Tibial artery (tissue), 4 donors: ENCODE measurements around the gene DCDC2.
"Not testable (repeated sequence)": the region's sequence is repeated elsewhere in the genome, so short reads cannot be mapped to it uniquely, and the experiment has no call there.

Experiments used
- DNase-seq, 2 donors: peaks; one replicate each; pipeline ENCODE4 v3.0.0-alpha.2; 2019
- H3K27ac ChIP-seq, 2 donors: fragments of 200-600 bp; sonication (generic) in 1 of 2; 1 replicate in 1 of 2; 2 replicates in 1 of 2; pipeline ENCODE4 v1.5.1; 2018 to 2019; ENCODE audit warnings: mild to moderate bottlenecking in 1 of 2
- H3K27me3 ChIP-seq, 2 donors: fragments of 200-600 bp; sonication (generic) in 1 of 2; one replicate each; pipeline versions ENCODE4 v1.5.1 to v1.6.0; 2016 to 2019
- H3K36me3 ChIP-seq, 3 donors: fragments of 200-600 bp; sonication (generic) in 2 of 3; one replicate each; pipeline ENCODE4 v1.5.1; 2016 to 2019; ENCODE audit warnings: mild to moderate bottlenecking in 2 of 3
- H3K4me1 ChIP-seq, 4 donors: fragments of 200-600 bp; sonication (generic) in 2 of 4; 1 replicate in 3 of 4; 2 replicates in 1 of 4; pipeline ENCODE4 v1.5.1; 2016 to 2019
- H3K4me3 ChIP-seq, 2 donors: fragments of 200-600 bp; sonication (generic) in 1 of 2; 1 replicate in 1 of 2; 2 replicates in 1 of 2; pipeline ENCODE4 v1.5.1; 2018 to 2019; ENCODE audit warnings: mild to moderate bottlenecking in 2 of 2
- H3K9me3 ChIP-seq, 3 donors: fragments of 200-600 bp; sonication (generic) in 1 of 3; one replicate each; pipeline ENCODE4 v1.5.1; 2016 to 2019
- intact Hi-C: fragments of 100-400 bp; cut with DNase I; formaldehyde crosslinking; loops from one replicate; pipeline ENCODE4 v1.15.0; 2023; ENCODE audit warnings: low total_unique reads
- TF ChIP-seq, protein P1 (sequence below), 2 experiments: fragments of 200-600 bp in 1 of 2; fragments of 450-650 bp in 1 of 2; IDR thresholded peaks; one replicate each; pipeline ENCODE4 v1.5.1; 2017 to 2019; ENCODE audit warnings: antibody characterized with exemption in 2 of 2, mild to moderate bottlenecking in 1 of 2, moderate library complexity in 1 of 2

Gene DCDC2

DNA sequence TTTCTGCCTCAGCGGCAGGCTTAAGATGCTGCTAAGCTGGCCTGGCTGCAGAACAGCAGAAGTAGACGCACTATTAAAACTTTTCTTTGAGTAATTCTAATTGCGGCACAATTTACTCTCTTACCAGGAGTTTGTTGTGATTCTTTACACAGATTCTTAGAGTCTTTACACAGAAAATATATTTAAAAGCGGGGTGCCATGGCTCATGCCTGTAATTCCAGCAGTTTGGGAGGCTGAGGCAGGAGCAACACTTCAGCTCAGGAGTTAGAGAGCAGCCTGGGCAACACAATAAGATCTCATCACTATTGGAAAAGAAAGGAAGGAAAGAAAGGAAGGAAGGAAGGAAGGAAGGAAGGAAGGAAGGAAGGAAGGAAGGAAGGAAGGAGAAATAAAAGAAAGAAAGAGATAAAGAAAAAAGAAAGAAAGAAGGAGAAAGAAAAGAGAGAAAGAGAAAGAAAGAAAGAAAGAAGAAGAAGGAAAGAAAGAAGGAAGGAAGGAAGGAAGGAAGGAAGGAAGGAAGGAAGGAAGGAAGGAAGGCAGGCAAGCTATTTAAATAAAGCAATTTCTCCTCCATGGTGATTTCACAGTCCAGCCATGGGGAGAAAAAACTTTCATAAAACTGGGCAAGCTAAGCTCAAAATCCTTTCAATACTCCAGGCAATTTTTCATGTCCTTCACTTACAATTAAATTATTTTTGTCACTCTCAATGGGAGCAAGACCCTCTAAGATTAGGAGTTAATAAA is 23.8 kb upstream of the DCDC2 start:
- TF ChIP-seq, protein P1, sequence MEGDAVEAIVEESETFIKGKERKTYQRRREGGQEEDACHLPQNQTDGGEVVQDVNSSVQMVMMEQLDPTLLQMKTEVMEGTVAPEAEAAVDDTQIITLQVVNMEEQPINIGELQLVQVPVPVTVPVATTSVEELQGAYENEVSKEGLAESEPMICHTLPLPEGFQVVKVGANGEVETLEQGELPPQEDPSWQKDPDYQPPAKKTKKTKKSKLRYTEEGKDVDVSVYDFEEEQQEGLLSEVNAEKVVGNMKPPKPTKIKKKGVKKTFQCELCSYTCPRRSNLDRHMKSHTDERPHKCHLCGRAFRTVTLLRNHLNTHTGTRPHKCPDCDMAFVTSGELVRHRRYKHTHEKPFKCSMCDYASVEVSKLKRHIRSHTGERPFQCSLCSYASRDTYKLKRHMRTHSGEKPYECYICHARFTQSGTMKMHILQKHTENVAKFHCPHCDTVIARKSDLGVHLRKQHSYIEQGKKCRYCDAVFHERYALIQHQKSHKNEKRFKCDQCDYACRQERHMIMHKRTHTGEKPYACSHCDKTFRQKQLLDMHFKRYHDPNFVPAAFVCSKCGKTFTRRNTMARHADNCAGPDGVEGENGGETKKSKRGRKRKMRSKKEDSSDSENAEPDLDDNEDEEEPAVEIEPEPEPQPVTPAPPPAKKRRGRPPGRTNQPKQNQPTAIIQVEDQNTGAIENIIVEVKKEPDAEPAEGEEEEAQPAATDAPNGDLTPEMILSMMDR (IDR thresholded peaks at IDR 0.05) = no peak
- no peak for DNase-seq
- Histone ChIP-seq H3K4me3 (no peak overlapping the region), H3K9me3 (no peaks in the 10 kb centered on the region), H3K27me3 (no peaks in the 10 kb centered on the region), H3K27ac (no peak overlapping the region), H3K4me1 (no peaks in the 10 kb centered on the region), H3K36me3 (no peaks in the 10 kb centered on the region)
- intact Hi-C loops = no loop called here

DNA sequence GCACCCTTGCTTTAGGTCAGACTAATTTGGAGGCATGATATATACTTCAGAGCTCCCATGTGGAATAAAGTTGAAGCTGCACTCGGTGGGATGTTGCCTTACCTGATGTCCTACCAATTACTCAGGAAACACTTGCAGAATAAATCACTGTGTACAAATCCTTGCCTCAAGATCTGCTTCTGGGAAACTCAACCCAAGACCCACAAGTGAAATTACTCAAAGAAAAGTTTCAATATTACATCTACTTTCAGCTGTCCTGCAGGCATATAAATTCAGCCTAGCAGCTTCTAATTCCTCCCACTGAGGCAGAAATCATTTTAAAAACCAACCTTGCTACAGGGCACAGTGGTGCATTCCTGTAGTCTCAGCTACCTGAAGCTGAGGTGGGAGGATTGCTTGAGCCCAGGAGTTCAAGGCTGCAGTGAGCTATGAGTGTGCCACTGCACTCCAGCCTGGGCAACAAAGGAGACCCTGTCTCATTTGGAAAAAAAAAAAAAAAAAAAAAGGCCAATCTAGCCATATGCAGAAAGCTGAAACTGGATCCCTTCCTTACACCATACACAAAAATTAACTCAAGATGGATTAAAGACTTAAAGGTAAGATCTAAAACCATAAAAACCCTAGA is 20.7 kb upstream of the DCDC2 start:
- intact Hi-C loops = no loop called here
- Histone ChIP-seq H3K4me1 (no peaks in the 10 kb centered on the region), H3K27me3 (no peaks in the 10 kb centered on the region), H3K4me3 (no peak overlapping the region), H3K9me3 (no peaks in the 10 kb centered on the region), H3K36me3 (no peaks in the 10 kb centered on the region), H3K27ac (no peak overlapping the region)
- DNase-seq = no peak
- TF ChIP-seq, protein P1 (IDR thresholded peaks at IDR 0.05) = no peak

DNA sequence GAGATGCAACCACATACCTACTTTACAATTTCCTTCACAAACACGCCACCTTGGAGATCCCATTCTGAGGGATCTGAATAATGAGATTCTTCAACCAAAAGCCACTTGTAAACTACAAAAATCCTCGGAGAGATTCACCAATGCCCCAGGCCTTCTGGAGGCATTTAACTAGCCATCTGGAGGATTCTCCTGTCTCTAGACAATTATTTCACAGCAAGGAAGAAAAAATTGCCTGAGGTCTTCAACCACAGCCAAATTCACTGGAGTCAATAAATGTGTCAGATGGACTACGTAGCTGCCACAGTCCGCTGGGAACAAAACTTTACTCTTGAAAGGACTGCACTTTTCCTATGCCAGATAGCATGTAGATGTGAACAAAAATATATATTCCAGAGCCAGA is 19.0 kb upstream of the DCDC2 start:
- Histone ChIP-seq H3K4me1 (no peaks in the 10 kb centered on the region), H3K27ac (no peak overlapping the region), H3K36me3 (no peaks in the 10 kb centered on the region), H3K9me3 (no peaks in the 10 kb centered on the region), H3K27me3 (no peaks in the 10 kb centered on the region), H3K4me3 (no peak overlapping the region)
- TF ChIP-seq, protein P1 (IDR thresholded peaks at IDR 0.05) = no peak
- DNase-seq = no peak
- intact Hi-C loops = no loop called here

DNA sequence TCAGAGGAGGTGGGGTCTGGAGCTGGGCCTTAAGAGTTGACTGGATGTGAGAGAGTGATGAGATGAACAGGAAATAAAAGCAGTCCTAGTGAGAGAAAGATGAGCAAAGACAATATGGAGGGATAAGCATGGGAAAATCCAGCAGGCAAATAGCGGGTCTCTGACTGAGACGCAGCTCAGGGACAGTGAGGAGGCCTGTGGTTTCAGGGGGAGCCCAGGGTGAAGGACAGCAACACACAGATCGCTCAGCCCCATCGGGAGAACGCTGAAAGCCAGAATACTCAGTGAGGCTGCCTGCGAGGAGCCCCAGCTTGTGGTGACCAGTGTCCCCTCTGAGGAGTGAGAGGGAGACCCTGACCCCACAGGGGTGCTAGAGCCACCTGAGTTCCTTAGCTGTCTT is 16.8 kb upstream of the DCDC2 start:
- no peak overlapping the region for H3K27ac ChIP-seq
- H3K27me3 ChIP-seq = no peaks in the 10 kb centered on the region
- TF ChIP-seq, protein P1 (IDR thresholded peaks at IDR 0.05) = no peak
- no peaks in the 10 kb centered on the region for H3K4me1 ChIP-seq
- H3K9me3 ChIP-seq = no peaks in the 10 kb centered on the region
- H3K36me3 ChIP-seq = no peaks in the 10 kb centered on the region
- no peak for DNase-seq
- intact Hi-C loops = no loop called here
- H3K4me3 ChIP-seq = no peak overlapping the region

DNA sequence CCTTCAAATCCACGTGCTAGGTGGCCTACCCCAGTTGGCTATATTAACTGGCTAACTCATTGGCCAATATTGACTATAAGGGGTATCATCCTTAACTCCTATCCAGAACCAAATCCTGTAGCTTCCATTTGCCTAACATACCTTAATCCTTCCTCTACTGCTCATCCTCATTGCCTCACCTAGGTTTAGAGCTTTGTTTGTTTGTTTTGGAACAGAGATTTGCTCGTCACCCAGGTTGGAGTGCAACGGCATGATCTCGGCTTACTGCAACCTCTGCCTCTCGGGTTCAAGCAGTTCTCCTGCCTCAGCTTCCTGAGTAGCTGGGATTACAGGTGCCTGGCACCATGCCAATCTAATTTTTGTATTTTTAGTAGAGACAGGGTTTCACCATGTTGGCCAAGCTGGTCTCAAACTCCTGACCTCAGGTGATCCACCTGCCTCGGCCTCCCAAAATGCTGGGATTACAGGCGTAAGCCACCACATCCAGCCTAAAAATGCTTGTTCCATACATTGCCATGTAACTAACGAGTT is 7.3 kb upstream of the DCDC2 start:
- intact Hi-C loops = not testable (repeated sequence)

DNA sequence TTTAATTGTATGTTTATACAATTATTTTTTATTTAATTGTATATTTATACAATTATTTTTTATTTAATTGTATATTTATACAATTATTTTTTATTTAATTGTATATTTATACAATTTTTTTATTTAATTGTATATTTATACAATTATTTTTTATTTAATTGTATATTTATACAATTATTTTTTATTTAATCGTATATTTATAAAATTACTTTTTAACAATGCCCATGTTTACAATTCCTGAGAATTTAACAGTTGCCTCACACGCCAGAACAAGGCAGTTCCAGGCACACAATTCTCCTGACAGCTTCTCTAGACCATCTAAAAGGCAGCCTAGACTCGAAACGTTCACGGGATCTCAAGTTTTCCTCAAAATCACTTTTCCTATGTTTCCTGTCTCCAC is 4.5 kb upstream of the DCDC2 start:
- H3K27me3 ChIP-seq, H3K27ac ChIP-seq, H3K4me3 ChIP-seq, H3K36me3 ChIP-seq, H3K9me3 ChIP-seq, intact Hi-C loops, DNase-seq: not testable (repeated sequence)
- H3K4me1 ChIP-seq = peaks cover 0 to 29% (median 23%) of the 10 kb centered on the region in 4 donors

More for the DNA sequence above, 7.3 kb upstream of the DCDC2 start:
- H3K27me3 ChIP-seq, H3K4me3 ChIP-seq, H3K9me3 ChIP-seq, DNase-seq, H3K27ac ChIP-seq, H3K36me3 ChIP-seq: not testable (repeated sequence)
- H3K4me1 ChIP-seq = peaks cover 0 to 10% (median 7%) of the 10 kb centered on the region in 4 donors
